Kidney (tissue), 14 donors: ENCODE data around the gene SLC7A7. TPM values are rescaled to one million over a fixed set of nuclear protein-coding genes. Genes with fewer than 3 reads are reported as not detected.

Experiments
- DNase-seq, 5 donors: peaks; one replicate each; pipeline ENCODE4 v3.0.0-alpha.2; 2013 to 2020
- FAIRE-seq: peaks from 2 replicates; lab custom pipeline; 2012; peaks lifted over from hg19 to GRCh38; lab: Jason Lieb, UNC
- H3K27ac ChIP-seq, 2 donors: one replicate each; pipeline ENCODE4 v1.7.0; 2013; ENCODE audit warnings: low read depth in 2 of 2, low read length in 2 of 2, inconsistent platforms in 1 of 2
- H3K27me3 ChIP-seq: one replicate; pipeline ENCODE4 v1.7.1; 2013; ENCODE audit warnings: low read length, inconsistent platforms; ENCODE audit not compliant: control insufficient read depth, insufficient read depth
- H3K36me3 ChIP-seq, 3 donors: one replicate each; pipeline versions ENCODE4 v1.7.0 to v1.7.1; 2013; ENCODE audit warnings: low read length in 3 of 3, control low read depth in 1 of 3, inconsistent platforms in 1 of 3; ENCODE audit not compliant: insufficient read depth in 3 of 3, control insufficient read depth in 2 of 3
- H3K4me1 ChIP-seq, 3 donors: one replicate each; pipeline versions ENCODE4 v1.7.0 to v1.7.1; 2013; ENCODE audit warnings: low read length in 3 of 3, inconsistent platforms in 1 of 3, low read depth in 1 of 3; ENCODE audit not compliant: control insufficient read depth in 2 of 3, insufficient read depth in 2 of 3
- H3K4me3 ChIP-seq, 3 donors: one replicate each; pipeline versions ENCODE4 v1.7.0 to v1.8.1; 2013; ENCODE audit warnings: low read length in 3 of 3, control low read depth in 1 of 3, inconsistent platforms in 1 of 3
- H3K9ac ChIP-seq, 3 donors: one replicate each; pipeline versions ENCODE4 v1.7.0 to v1.7.1; 2013; ENCODE audit warnings: low read length in 3 of 3, control low read depth in 1 of 3, inconsistent platforms in 1 of 3
- H3K9me3 ChIP-seq, 3 donors: one replicate each; pipeline versions ENCODE4 v1.7.0 to v1.7.1; 2013; ENCODE audit warnings: low read length in 3 of 3, control low read depth in 1 of 3, inconsistent platforms in 1 of 3; ENCODE audit not compliant: control insufficient read depth in 2 of 3, insufficient read depth in 1 of 3
- CTCF ChIP-seq: IDR thresholded peaks from 3 replicates; pipeline ENCODE4 v1.5.1; 2012; ENCODE audit warnings: mild to moderate bottlenecking, moderate library complexity, borderline replicate concordance; ENCODE audit not compliant: insufficient read depth; ENCODE audit errors: extremely low read depth
- intact Hi-C: fragments of 100-400 bp; cut with DNase I; formaldehyde crosslinking; loops from one replicate; pipeline ENCODE4 v1.11.1; 2022
- polyA plus RNA-seq: library from polyadenylated mRNA; stranded (reverse); fragments of 350-450 nt; fragmentation: Illumina TruSeq; extraction: RNeasy Lipid Tissue Mini Kit (QIAGEN cat#74804); gene quantifications from one replicate; pipeline ENCODE4 v1.2.3, GENCODE V29; 2014; ENCODE audit warnings: low read depth, low replicate concordance; ENCODE audit not compliant: insufficient read depth
- total RNA-seq: library from RNA; stranded (reverse); fragmentation: NEBNext Ultra II Directional; extraction: Animal tissue kit (Norgen Biotek cat#: 25700); gene quantifications from one replicate; pipeline ENCODE4 v1.2.1, GENCODE V29; 2021
- donor health status: control.
- donor health status: control.
- donor health status: control.
- donor health status: control.
- donor health status: control.
- donor health status: DM: yes; HTN: yes; CAD: no.
- donor health status: Normal renal cell carcinoma (clear cell type).

Gene SLC7A7
- total and polyA plus RNA-seq, 2 donors from 2014 or later, result 26.6 to 235 TPM

- no peak for TF ChIP-seq CTCF
- Histone ChIP-seq H3K27ac (peak overlapping the region; percentile 50 to 57), H3K36me3 (no peaks in the 10 kb centered on the region), H3K9me3 (no peaks in the 10 kb centered on the region), H3K27me3 (no peaks in the 10 kb centered on the region), H3K9ac (no peak overlapping the region), H3K4me3 (no peak overlapping the region), H3K4me1 (peaks cover 0 to 25% (median 23%) of the 10 kb centered on the region in 3 donors)
- intact Hi-C loops, result no loop called here
- DNase-seq (no peak), FAIRE-seq (no peak)
Measured at GRCh38 chr14:22798528-22798927, 16.7 kb downstream of the SLC7A7 start.

- intact Hi-C loops, result no loop called here
- TF ChIP-seq CTCF, result no peak
- Histone ChIP-seq H3K4me3 (peak overlapping the region in 1 of 3 donors; percentile 4), H3K4me1 (peaks cover 0 to 25% (median 21%) of the 10 kb centered on the region in 3 donors), H3K36me3 (no peaks in the 10 kb centered on the region), H3K9me3 (no peaks in the 10 kb centered on the region), H3K9ac (peak overlapping the region in 1 of 3 donors; percentile 2), H3K27me3 (no peaks in the 10 kb centered on the region), H3K27ac (peak overlapping the region; percentile 66 to 88)
- no peak for DNase-seq
- FAIRE-seq, result no peak
Measured at GRCh38 chr14:22797017-22797917, 18.0 kb downstream of the SLC7A7 start.

GRCh38 chr14:22796087-22796707 is 19.0 kb downstream of the SLC7A7 start:
- no peak for TF ChIP-seq CTCF
- DNase-seq (peak in 2 of 5 donors; percentile 26 to 38), FAIRE-seq (no peak)
- H3K4me3 ChIP-seq, result peak overlapping the region in 1 of 3 donors; percentile 20
- no peaks in the 10 kb centered on the region for H3K27me3 ChIP-seq
- no peak overlapping the region for H3K9ac ChIP-seq
- peak overlapping the region; percentile 77 to 88 for H3K27ac ChIP-seq
- H3K4me1 ChIP-seq, result peaks cover 0 to 24% (median 21%) of the 10 kb centered on the region in 3 donors
- intact Hi-C loops, result no loop called here
- H3K9me3 ChIP-seq, result no peaks in the 10 kb centered on the region
- no peaks in the 10 kb centered on the region for H3K36me3 ChIP-seq
